Heart right ventricle (tissue), 16 donors: ENCODE data around the gene ADH7. TPM values are rescaled to one million over a fixed set of nuclear protein-coding genes. Genes with fewer than 3 reads are reported as not detected.
A peak's percentile ranks its signal among the peaks of the same experiment; 100 is the strongest.

Experiments
- ATAC-seq, 8 donors: fragments of 200-7000 bp; cut with Tn5 transposase; one replicate each; pipeline ENCODE4 v1.9.1; 2020; ENCODE audit warnings: mild to moderate bottlenecking in 8 of 8, moderate library complexity in 8 of 8, moderate number of reproducible peaks in 1 of 8
- DNase-seq, 2 donors: peaks; one replicate each; pipeline ENCODE4 v3.0.0-alpha.2; 2020
- H3K27ac ChIP-seq, 10 donors: fragments of 200-600 bp; sonication (generic) in 2 of 10; one replicate each; pipeline versions ENCODE4 v1.5.0 to v1.8.0; 2020 to 2022; ENCODE audit warnings: mild to moderate bottlenecking in 3 of 10
- H3K27me3 ChIP-seq, 7 donors: fragments of 200-600 bp; one replicate each; pipeline ENCODE4 v1.8.0; 2021 to 2022; ENCODE audit warnings: mild to moderate bottlenecking in 2 of 7
- H3K36me3 ChIP-seq, 9 donors: fragments of 200-600 bp; sonication (generic) in 1 of 9; one replicate each; pipeline versions ENCODE4 v1.5.0 to v1.8.0; 2020 to 2022; ENCODE audit warnings: mild to moderate bottlenecking in 2 of 9
- H3K4me1 ChIP-seq, 9 donors: fragments of 200-600 bp; sonication (generic) in 1 of 9; one replicate each; pipeline versions ENCODE4 v1.5.0 to v1.8.0; 2020 to 2022; ENCODE audit warnings: mild to moderate bottlenecking in 4 of 9
- H3K4me3 ChIP-seq, 10 donors: fragments of 200-600 bp; sonication (generic) in 2 of 10; one replicate each; pipeline versions ENCODE4 v1.5.0 to v1.8.0; 2020 to 2022; ENCODE audit warnings: mild to moderate bottlenecking in 7 of 10, moderate library complexity in 2 of 10
- H3K9me3 ChIP-seq, 11 donors: fragments of 200-600 bp in 10 of 11; sonication (generic) in 2 of 11; one replicate each; pipeline versions ENCODE4 v1.5.0 to v1.8.0; 2013 to 2022; ENCODE audit warnings: mild to moderate bottlenecking in 2 of 11, control low read depth in 1 of 11, moderate library complexity in 1 of 11
- CTCF ChIP-seq, 9 donors: fragments of 200-600 bp; sonication (generic) in 2 of 9; IDR thresholded peaks; one replicate each; pipeline versions ENCODE4 v1.5.0 to v1.8.0; 2021 to 2022; ENCODE audit warnings: antibody characterized with exemption in 9 of 9, mild to moderate bottlenecking in 5 of 9, moderate library complexity in 1 of 9
- WGBS, 2 donors: extraction: QIAGEN DNeasy Blood & Tissue Kit; methylation state at CpG; one replicate each; pipeline ENCODE4 v1.1.7; 2013; ENCODE audit warnings: inconsistent platforms in 1 of 2; 5-methylcytosine and 5-hydroxymethylcytosine counted together
- intact Hi-C, 10 donors: fragments of 100-400 bp; cut with DNase I; formaldehyde crosslinking; loops; one replicate each; pipeline versions ENCODE4 v1.11.1 to v1.14.2; 2022
- polyA plus RNA-seq, 2 donors: library from polyadenylated mRNA; stranded (reverse); fragments of 200-250 nt; gene quantifications; one replicate each; pipeline ENCODE4 v1.2.3, GENCODE V29; 2013
- total RNA-seq, 10 donors: library from RNA; stranded (reverse); fragmentation: NEBNext Ultra II Directional in 3 of 10; extraction: Animal tissue kit (Norgen Biotek cat#: 25700) in 3 of 10; gene quantifications; one replicate each; pipeline versions ENCODE4 v1.2.1 to v1.2.4, GENCODE V29; 2021 to 2023
- donor health status: Arrhythmogenic right ventricular cardiomyopathy.
- donor health status: ischemic (EF 13 %, LVEDD 7.1; RV severe dilation, severe dysfunction).
- donor health status: healthy with polysubstance abuse.
- donor health status: DM: no; HTN: yes; CAD: no.
- donor health status: DM: no; HTN: no; CAD: no.
- donor health status: ischemic (EF 25% LVEDD 6.9; RV normal size, moderate dysfunction).
- donor health status: ischemic (EF 25% LVEDD 5.7; RV mildly dilated, moderate dysfunction).
- donor health status: healthy.
- donor health status: DM: yes; HTN: yes; CAD: no.
- donor health status: Ischemic cardiomyopathy.
- donor health status: ischemic (EF 35%, LVEDD 5.7; RV mildly dilated, moderate dysfunction).
- donor health status: nonischemic (EF 11% LVEDD 7.7; RV severe dilation, severe dysfunction).
- donor health status: DM: yes; HTN: yes; CAD: no.
- donor health status: PGD.
- donor health status: ischemic (EF 29% LVEDD 5.4; RV normal size, mild dysfunction).
- donor health status: nonischemic (EF 23%, LVEDD 6.1; RV moderate dilation, normal function).

Gene ADH7
- total and polyA plus RNA-seq, 12 donors = 0.04 TPM; not detected in 11

- peaks cover 0 to 6% (median 0%) of the 10 kb centered on the region in 9 donors for H3K4me1 ChIP-seq
- H3K9me3 ChIP-seq = peaks cover 0 to 50% (median 9%) of the 10 kb centered on the region in 11 donors
- TF ChIP-seq CTCF (IDR thresholded peaks at IDR 0.05) = no peak
- no peaks in the 10 kb centered on the region for H3K36me3 ChIP-seq
- no peak for DNase-seq
- H3K27me3 ChIP-seq = no peaks in the 10 kb centered on the region
- peak in 5 of 8 donors; percentile 34 to 55 (median 51) for ATAC-seq
- intact Hi-C loops = no loop called here
- peak overlapping the region in 6 of 10 donors; percentile 20 to 70 (median 34) for H3K27ac ChIP-seq
- H3K4me3 ChIP-seq = no peak overlapping the region
These were observed 40.2 kb downstream of the ADH7 start for GRCh38 chr4:99394896-99395295.

- 74 to 85% methylated on average over 1 of the region's 1 CpG for WGBS, 2 donors
These were observed 45.1 kb downstream of the ADH7 start for GRCh38 chr4:99390055-99390454.

GRCh38 chr4:99389606-99390005 is 45.5 kb downstream of the ADH7 start:
- Histone ChIP-seq H3K27me3 (no peaks in the 10 kb centered on the region), H3K36me3 (no peaks in the 10 kb centered on the region), H3K4me1 (peaks cover 0 to 6% (median 0%) of the 10 kb centered on the region in 9 donors), H3K4me3 (no peak overlapping the region), H3K9me3 (peaks cover 0 to 53% (median 15%) of the 10 kb centered on the region in 11 donors), H3K27ac (peak overlapping the region in 6 of 10 donors; percentile 15 to 59 (median 44))
- ATAC-seq = peak in 4 of 8 donors; percentile 45 to 73 (median 56)
- no peak for TF ChIP-seq CTCF (IDR thresholded peaks at IDR 0.05)
- intact Hi-C loops = loop anchor here in 1 of 10 donors (10.0 kb wide), 1 partner anchor 65 kb away; the partner anchor contains the start of gene ADH1B
- no peak for DNase-seq

More at GRCh38 chr4:99390055-99390454, 45.1 kb downstream of the ADH7 start:
- H3K36me3 ChIP-seq = no peaks in the 10 kb centered on the region
- TF ChIP-seq CTCF (IDR thresholded peaks at IDR 0.05) = no peak
- H3K4me1 ChIP-seq = peaks cover 0 to 2% (median 0%) of the 10 kb centered on the region in 9 donors
- peaks cover 0 to 53% (median 15%) of the 10 kb centered on the region in 11 donors for H3K9me3 ChIP-seq
- DNase-seq (no peak), ATAC-seq (peak in 4 of 8 donors; percentile 26 to 70 (median 52))
- H3K4me3 ChIP-seq = no peak overlapping the region
- intact Hi-C loops = no loop called here
- peak overlapping the region in 7 of 10 donors; percentile 15 to 59 (median 40) for H3K27ac ChIP-seq
- H3K27me3 ChIP-seq = no peaks in the 10 kb centered on the region

- peak in 1 of 2 donors; percentile 47 for DNase-seq
- intact Hi-C loops = loop anchor here in 1 of 10 donors (10.0 kb wide), 1 partner anchor 59 kb away; the partner anchor contains the start of gene ADH1B
- 43 to 53% methylated on average over 5 of the region's 5 CpGs for WGBS, 2 donors
These were observed 51.2 kb downstream of the ADH7 start for GRCh38 chr4:99383833-99384392.

More at GRCh38 chr4:99383833-99384392, 51.2 kb downstream of the ADH7 start:
- Histone ChIP-seq H3K4me1 (peaks cover 0 to 15% (median 3%) of the 10 kb centered on the region in 9 donors), H3K36me3 (no peaks in the 10 kb centered on the region), H3K27ac (peak overlapping the region; percentile 54 to 82 (median 73)), H3K9me3 (peaks cover 0 to 22% (median 8%) of the 10 kb centered on the region in 11 donors), H3K27me3 (no peaks in the 10 kb centered on the region), H3K4me3 (no peak overlapping the region)
- peak in 7 of 8 donors; percentile 78 to 93 (median 91) for ATAC-seq
- no peak for TF ChIP-seq CTCF (IDR thresholded peaks at IDR 0.05)
